ENCODE data around the gene ABCA10.
A peak's percentile ranks its signal among the peaks of the same experiment; 100 is the strongest.

DNA sequence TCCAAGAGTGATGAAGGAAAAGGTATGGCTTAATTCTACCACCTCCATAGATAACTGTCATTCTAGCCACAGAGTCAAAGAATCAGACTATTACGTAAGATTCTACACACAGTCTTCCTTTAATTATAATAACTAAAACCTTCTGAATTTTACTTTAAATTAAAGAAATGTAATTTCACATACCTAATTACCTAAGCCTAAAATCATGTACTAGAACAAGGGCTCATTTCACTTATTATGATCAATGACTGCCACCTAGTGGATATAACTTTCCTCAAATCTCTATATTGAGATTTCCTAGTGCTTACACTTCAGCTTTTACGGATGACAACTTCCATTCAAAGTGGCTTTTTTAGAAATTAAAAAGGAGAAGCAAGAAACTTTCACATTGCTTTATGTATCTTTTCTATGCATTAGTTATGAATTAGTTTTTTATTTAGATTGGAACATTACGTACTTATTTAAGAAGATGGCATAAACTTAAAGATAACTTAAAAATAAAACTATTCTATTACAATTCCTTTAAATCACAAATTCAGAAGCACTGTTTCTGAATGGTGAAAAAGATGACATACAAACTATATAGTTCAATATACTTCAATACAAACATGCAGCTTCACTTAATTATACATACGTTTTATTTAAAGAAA lies 18.2 kb upstream of the ABCA10 start:
- TF ChIP-seq, protein P1, sequence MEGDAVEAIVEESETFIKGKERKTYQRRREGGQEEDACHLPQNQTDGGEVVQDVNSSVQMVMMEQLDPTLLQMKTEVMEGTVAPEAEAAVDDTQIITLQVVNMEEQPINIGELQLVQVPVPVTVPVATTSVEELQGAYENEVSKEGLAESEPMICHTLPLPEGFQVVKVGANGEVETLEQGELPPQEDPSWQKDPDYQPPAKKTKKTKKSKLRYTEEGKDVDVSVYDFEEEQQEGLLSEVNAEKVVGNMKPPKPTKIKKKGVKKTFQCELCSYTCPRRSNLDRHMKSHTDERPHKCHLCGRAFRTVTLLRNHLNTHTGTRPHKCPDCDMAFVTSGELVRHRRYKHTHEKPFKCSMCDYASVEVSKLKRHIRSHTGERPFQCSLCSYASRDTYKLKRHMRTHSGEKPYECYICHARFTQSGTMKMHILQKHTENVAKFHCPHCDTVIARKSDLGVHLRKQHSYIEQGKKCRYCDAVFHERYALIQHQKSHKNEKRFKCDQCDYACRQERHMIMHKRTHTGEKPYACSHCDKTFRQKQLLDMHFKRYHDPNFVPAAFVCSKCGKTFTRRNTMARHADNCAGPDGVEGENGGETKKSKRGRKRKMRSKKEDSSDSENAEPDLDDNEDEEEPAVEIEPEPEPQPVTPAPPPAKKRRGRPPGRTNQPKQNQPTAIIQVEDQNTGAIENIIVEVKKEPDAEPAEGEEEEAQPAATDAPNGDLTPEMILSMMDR (conservative IDR thresholded peaks at IDR 0.05; ENCODE audit: low read depth, low read length), result peak; percentile 93
- TF ChIP-seq EZH2phosphoT487 (IDR thresholded peaks at IDR 0.05; ENCODE audit: borderline replicate concordance, low read length), result no peak
